GM12864 (cell line): ENCODE measurements around the gene WDR1.

ENCODE experiments used
- DNase-seq: peaks from one replicate; pipeline ENCODE4 v3.0.0-alpha.2; 2011; ENCODE audit warnings: low read depth
- H3K4me3 ChIP-seq: 2 replicates; pipeline ENCODE4 v1.5.1; 2011; ENCODE audit warnings: mild to moderate bottlenecking, low read depth, low read length, control low read depth
- CTCF ChIP-seq: IDR thresholded peaks from 2 replicates; pipeline ENCODE4 v1.5.1; 2011; ENCODE audit warnings: low read depth, mild to moderate bottlenecking, moderate library complexity, low read length, control low read depth, inconsistent platforms; ENCODE audit errors: missing control alignments

Gene WDR1

GRCh38 chr4:10107111-10108091 lies 9.2 kb downstream of the WDR1 start:
- no peak for DNase-seq
- TF ChIP-seq CTCF, result no peak
- H3K4me3 ChIP-seq, result no peak overlapping the region

GRCh38 chr4:10106421-10107039 lies 10.1 kb downstream of the WDR1 start:
- DNase-seq, result no peak
- no peak for TF ChIP-seq CTCF
- H3K4me3 ChIP-seq, result no peak overlapping the region

GRCh38 chr4:10105920-10106319 lies 10.7 kb downstream of the WDR1 start:
- DNase-seq, result no peak
- no peak overlapping the region for H3K4me3 ChIP-seq
- no peak for TF ChIP-seq CTCF

GRCh38 chr4:10105421-10105820 lies 11.2 kb downstream of the WDR1 start:
- no peak overlapping the region for H3K4me3 ChIP-seq
- TF ChIP-seq CTCF, result no peak
- no peak for DNase-seq

- DNase-seq, result no peak
- no peak for TF ChIP-seq CTCF
- H3K4me3 ChIP-seq, result no peak overlapping the region
Measured at GRCh38 chr4:10104991-10105276, 11.7 kb downstream of the WDR1 start.

GRCh38 chr4:10104211-10104990 lies 12.2 kb downstream of the WDR1 start:
- H3K4me3 ChIP-seq, result no peak overlapping the region
- no peak for TF ChIP-seq CTCF
- no peak for DNase-seq
